H1 (cell line): Measurements from ENCODE around the gene TMEM150A. TPM values are rescaled to one million over a fixed set of nuclear protein-coding genes. Genes with fewer than 3 reads are reported as not detected.

ENCODE experiments used
- CBX5 ChIP-seq: fragments of 300-800, 300-1000 bp; sonication (generic); IDR thresholded peaks from 2 replicates; pipeline ENCODE4 v1.7.1; 2016; ENCODE audit warnings: antibody characterized with exemption, low read length, low read depth
- CHD7 ChIP-seq: fragments of 300-600 bp; sonication (generic); IDR thresholded peaks from 2 replicates; pipeline ENCODE4 v1.7.1; 2012; ENCODE audit warnings: low read length, moderate library complexity, mild to moderate bottlenecking, inconsistent platforms; ENCODE audit not compliant: insufficient replicate concordance
- CTBP2 ChIP-seq: IDR thresholded peaks from 2 replicates; pipeline ENCODE4 v1.7.0; 2011; ENCODE audit warnings: borderline replicate concordance, mild to moderate bottlenecking, moderate library complexity, mixed read lengths, low read length; ENCODE audit not compliant: insufficient read depth, insufficient read length
- KDM5A ChIP-seq: fragments of 200-600 bp; IDR thresholded peaks from 2 replicates; pipeline ENCODE4 v1.7.1; 2012; ENCODE audit warnings: mild to moderate bottlenecking, low read length, inconsistent platforms, mixed read lengths
- MAFK ChIP-seq: IDR thresholded peaks from 2 replicates; pipeline ENCODE4 v1.6.1; 2012; ENCODE audit warnings: low read depth, mild to moderate bottlenecking, improper control_type of control experiment, low read length
- RNF2 ChIP-seq: fragments of 200-900, 300-1000 bp; sonication (generic); IDR thresholded peaks from 2 replicates; pipeline ENCODE4 v1.7.1; 2016; ENCODE audit warnings: borderline replicate concordance, low read depth, mild to moderate bottlenecking, antibody characterized with exemption, low read length; ENCODE audit not compliant: poor library complexity, severe bottlenecking; ENCODE audit errors: missing control alignments
- SAP30 ChIP-seq: fragments of 300-600 bp; sonication (generic); IDR thresholded peaks from 2 replicates; pipeline ENCODE4 v1.7.1; 2012; ENCODE audit warnings: low read length, moderate library complexity, mild to moderate bottlenecking, inconsistent platforms; ENCODE audit not compliant: insufficient read depth, insufficient replicate concordance
- SIRT6 ChIP-seq: IDR thresholded peaks from one replicate; pipeline ENCODE4 v1.7.1; 2012; ENCODE audit warnings: low read length, inconsistent platforms
- polyA plus RNA-seq, 7 experiments: library from polyadenylated mRNA; depleted of rRNA in 3 of 7; stranded (reverse) in 5 of 7; unstranded in 2 of 7; fragments of >200 nt in 5 of 7; fragments of 200-250 nt in 2 of 7; gene quantifications; 1 replicate in 5 of 7; 2 replicates in 1 of 7; 4 replicates in 1 of 7; pipeline versions ENCODE4 v1.2.1 to v1.2.3, GENCODE V29; 2011 to 2013; ENCODE audit warnings: missing spikeins in 2 of 7, mixed read lengths in 2 of 7
- total RNA-seq: library from RNA; stranded (reverse); fragmentation: NEBNext Ultra II Directional; extraction: Animal tissue kit (Norgen Biotek cat#: 25700); gene quantifications from 2 replicates; pipeline ENCODE4 v1.2.1, GENCODE V29; 2021

Gene TMEM150A
- total and polyA plus RNA-seq, 2 of the 8 experiments (the other 6 are each of a cell fraction or from before 2014, with no cell fraction given): 19.8 to 29.9 TPM

GRCh38 chr2:85589181-85589580 is 13.3 kb downstream of the TMEM150A start (continued):
- TF ChIP-seq CHD7 (no peak), MAFK (no peak), SAP30 (no peak), RNF2 (no peak), CBX5 (no peak), SIRT6 (no peak), CTBP2 (no peak), KDM5A (no peak)
